LNCaP clone FGC (cell line): ENCODE data around the gene GNGT2.
A peak's percentile ranks its signal among the peaks of the same experiment; 100 is the strongest.

Experiments
- DNase-seq: peaks from one replicate; pipeline ENCODE4 v3.0.0-alpha.2; 2011; ENCODE audit warnings: low read depth
- H3K4me3 ChIP-seq: 2 replicates; pipeline ENCODE4 v1.5.1; 2011; ENCODE audit warnings: mild to moderate bottlenecking, low read depth, low read length, control low read depth
- TF ChIP-seq, protein P1 (sequence below): IDR thresholded peaks from 2 replicates; pipeline ENCODE4 v1.5.1; 2012; ENCODE audit warnings: mild to moderate bottlenecking; ENCODE audit not compliant: control insufficient read depth, insufficient read depth; ENCODE audit errors: extremely low read depth

GNGT2 gene

DNA sequence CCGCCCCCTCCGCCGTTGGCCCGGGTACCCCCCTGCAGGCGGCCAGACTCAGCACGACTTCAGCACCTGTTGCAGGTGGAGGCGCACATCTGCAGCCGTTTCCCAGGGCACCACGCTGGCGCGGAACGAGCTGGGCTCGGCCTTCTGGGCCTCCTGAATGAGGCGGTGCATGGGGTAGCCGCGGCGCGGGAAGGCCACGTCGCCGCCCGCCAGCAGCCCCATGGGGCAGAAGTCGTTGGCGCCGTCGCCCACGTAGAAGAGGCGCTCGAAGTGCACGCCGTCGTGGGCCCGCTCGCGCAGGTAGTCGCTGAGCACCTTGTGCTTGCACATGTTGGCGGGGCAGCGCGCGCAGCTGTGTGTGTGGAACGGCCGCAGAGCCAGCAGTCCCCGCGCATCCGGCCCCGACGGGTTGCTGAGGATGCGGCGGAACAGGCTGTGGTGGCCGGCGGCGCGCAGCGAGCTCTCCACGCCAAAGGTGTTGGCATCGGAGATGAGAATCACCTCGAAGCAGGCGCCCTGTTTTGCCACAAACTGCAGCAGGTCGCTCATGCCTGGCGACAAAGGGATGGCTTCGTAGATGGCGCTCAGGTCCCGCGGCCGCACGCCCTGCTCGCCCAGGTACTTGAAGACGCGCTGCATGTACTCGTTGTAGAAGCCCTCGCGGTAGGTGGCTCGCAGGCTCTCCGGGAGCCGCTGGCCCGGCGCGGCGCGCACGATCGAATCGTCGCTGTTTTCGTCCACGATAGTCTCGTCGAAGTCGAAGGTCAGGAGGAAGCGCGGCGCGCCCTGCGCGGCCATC is 14.0 kb upstream of the GNGT2 start:
- no peak for DNase-seq
- no peak overlapping the region for H3K4me3 ChIP-seq
- TF ChIP-seq, protein P1, sequence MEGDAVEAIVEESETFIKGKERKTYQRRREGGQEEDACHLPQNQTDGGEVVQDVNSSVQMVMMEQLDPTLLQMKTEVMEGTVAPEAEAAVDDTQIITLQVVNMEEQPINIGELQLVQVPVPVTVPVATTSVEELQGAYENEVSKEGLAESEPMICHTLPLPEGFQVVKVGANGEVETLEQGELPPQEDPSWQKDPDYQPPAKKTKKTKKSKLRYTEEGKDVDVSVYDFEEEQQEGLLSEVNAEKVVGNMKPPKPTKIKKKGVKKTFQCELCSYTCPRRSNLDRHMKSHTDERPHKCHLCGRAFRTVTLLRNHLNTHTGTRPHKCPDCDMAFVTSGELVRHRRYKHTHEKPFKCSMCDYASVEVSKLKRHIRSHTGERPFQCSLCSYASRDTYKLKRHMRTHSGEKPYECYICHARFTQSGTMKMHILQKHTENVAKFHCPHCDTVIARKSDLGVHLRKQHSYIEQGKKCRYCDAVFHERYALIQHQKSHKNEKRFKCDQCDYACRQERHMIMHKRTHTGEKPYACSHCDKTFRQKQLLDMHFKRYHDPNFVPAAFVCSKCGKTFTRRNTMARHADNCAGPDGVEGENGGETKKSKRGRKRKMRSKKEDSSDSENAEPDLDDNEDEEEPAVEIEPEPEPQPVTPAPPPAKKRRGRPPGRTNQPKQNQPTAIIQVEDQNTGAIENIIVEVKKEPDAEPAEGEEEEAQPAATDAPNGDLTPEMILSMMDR: no peak

DNA sequence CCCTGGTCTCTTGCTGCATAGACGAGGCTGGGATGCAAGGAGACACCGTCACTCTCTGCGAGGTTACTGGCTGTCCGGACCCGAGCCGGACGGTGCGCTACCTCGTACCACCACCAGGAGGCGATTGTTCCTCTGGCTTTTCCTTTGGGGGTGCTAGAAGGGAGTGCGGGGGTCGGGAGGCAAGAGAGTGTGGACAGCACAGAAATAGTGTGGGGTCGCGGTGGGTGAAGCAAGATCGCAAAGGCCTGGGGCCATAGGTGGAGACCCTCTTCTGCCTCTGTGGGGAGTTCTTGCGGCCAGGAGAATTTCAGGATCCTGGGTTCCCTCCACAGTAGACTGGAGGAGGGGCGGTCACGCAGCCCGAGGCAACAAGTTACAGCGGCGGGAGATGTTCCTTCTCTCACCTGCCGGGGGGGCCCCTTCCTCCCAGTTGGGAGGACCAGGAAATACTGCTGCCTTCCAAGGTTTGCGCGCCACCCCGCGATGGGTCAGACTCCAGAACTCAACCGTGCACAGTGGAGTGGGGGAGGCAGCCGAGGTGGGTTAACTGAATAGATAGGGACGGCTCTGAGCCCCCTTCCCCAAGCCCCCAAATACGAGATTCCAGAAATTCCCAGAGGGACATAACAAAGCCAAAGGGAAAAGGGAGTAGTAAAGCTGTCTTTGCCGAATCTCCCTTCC is 13.3 kb upstream of the GNGT2 start:
- TF ChIP-seq, protein P1: peak; percentile 64
- H3K4me3 ChIP-seq: no peak overlapping the region
- DNase-seq: no peak

DNA sequence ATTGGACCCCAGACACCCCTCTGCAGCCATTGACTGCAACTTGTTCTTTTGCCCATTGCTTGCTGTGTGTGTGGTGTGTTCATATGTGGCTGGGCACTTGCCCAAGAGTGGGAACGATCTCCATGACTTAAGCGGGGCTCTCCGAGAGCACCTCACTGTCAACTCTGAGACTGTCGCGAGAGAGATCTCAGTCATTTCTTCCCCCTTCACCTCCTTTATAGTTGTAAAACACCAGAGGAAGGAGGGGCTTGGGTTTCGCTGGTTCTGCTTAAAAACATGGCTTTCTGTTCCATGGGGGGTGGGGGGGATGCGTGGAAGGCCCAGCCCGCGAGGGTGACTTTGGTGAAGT is 12.8 kb upstream of the GNGT2 start:
- no peak overlapping the region for H3K4me3 ChIP-seq
- DNase-seq: no peak
- TF ChIP-seq, protein P1: no peak

DNA sequence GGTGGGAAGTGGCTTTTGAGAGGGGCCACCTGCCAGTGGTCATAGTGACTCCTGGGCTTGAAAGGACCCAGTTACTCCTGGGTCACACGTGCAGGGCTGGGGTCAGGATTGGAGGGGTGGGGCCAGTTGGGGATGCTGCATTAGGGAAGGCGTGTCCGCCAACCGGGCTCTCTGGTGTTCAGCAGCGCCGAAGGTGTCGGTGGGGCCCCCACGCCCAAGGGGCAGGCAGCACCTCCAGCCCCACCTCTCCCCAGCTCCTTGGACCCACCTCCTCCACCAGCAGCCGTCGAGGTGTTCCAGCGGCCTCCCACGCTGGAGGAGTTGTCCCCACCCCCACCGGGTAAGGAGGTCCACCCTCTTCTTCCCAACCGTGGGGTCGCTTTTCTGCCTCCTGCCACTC is 9.6 kb upstream of the GNGT2 start:
- no peak overlapping the region for H3K4me3 ChIP-seq
- TF ChIP-seq, protein P1: no peak
- no peak for DNase-seq

DNA sequence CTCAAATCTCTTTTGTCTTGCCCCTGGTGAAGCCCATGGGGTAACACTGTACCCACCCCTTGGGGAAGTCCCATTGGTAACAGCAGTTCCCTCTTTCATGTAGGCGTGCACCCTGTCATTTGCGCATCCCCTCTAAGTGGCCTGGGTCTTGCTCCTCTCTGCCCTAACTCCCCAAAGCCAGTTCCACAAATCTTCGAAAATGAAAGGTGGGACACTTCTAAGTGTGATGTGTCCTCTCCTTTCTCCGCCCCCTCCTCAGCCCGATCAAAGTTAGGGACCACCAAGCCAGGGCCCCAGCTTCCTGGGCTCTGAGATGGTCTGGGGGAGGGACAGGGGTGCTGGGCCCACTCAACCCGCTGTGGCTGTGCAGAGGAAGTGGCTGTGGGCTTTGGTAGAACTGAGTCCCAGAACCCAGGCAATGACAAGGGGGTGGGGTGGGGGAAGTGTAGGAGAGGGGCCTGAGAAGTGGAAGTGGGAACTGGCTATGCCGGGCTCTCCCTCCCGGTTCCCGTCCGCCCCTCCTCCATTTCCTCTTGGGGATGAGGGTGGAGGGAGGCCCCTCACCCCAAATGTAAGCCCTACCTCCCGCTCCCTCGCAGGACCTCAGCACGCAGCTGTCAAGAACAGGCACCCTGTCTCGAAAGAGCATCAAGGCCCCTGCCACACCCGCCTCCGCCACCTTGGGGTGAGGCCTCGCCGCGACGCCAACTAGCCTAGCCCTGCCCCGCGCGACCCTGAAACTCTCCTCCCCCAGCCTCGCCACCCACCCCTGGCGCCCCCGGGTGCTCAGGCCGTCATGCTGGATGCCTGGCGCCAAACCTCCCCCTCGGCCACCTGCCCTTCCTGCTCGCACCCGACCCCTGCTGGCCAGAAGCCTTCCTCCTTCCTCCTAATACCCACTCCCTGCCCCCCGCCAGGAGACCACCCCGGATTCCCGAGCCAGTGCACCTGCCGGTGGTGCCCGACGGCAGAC is 8.9 kb upstream of the GNGT2 start:
- TF ChIP-seq, protein P1: no peak; the same call in 1 of the 2 replicates
- no peak for DNase-seq
- H3K4me3 ChIP-seq: no peak overlapping the region

DNA sequence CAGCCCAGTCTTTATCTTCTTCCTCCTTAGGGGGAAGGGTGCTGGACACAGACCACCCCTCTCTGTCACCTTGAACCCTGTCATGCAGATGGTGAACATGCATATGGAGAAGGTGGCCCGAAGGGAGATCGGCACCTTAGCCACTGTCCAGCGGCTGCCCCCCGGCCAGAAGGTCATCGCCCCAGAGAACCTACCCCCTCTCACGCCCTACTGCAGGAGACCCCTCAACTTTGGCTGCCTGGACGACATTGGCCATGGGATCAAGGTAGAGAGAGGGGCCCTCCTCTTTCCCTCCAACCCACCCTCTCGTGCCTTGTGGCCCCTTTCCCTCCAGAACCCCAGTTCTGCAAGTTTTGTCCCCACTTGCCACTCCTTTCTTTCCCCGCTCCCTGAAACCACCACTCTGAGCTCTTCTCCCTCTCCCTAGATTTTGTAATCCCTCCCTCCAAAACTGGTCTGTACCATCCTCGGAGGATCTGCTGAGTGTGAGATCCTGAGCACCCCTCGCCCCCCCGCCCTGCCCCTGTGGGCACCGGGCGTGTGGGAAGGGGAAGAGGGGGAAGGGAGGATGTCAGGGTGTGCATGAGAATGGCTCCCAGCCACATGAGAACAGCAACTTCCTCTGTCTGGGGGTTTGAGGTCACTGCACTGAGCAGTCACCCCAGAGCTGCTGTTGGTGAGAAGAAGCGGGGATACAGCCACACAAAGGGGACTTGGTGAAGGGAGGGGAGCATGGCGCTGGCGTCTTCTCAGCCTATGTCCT is 7.5 kb upstream of the GNGT2 start:
- no peak overlapping the region for H3K4me3 ChIP-seq
- DNase-seq: no peak
- TF ChIP-seq, protein P1: no peak
